ENCODE data around the gene LINGO3. TPM values are rescaled to one million over a fixed set of nuclear protein-coding genes. Genes with fewer than 3 reads are reported as not detected.
A peak's percentile ranks its signal among the peaks of the same experiment; 100 is the strongest.

The LINGO3 gene
- total RNA-seq, 1 donor from 2014 or later, result 0.82 TPM

GRCh38 chr19:2270157-2270422, 37.9 kb downstream of the LINGO3 start:
- peak in 1 of 2 donors; percentile 61 for DNase-seq (ENCODE audit: low spot score in 2 of 2)
- FAIRE-seq, result no peak

- FAIRE-seq, result no peak
- DNase-seq (ENCODE audit: low spot score in 2 of 2), result peak; percentile 100
Measured at GRCh38 chr19:2269244-2270156, 38.5 kb downstream of the LINGO3 start.

- no peak for FAIRE-seq
- no peak for DNase-seq (ENCODE audit: low spot score in 2 of 2)
Measured at GRCh38 chr19:2268861-2269243, 39.1 kb downstream of the LINGO3 start.

GRCh38 chr19:2268480-2268830, 39.5 kb downstream of the LINGO3 start:
- FAIRE-seq (no peak), DNase-seq (ENCODE audit: low spot score in 2 of 2) (no peak)

- no peak for FAIRE-seq
- DNase-seq (ENCODE audit: low spot score in 2 of 2), result no peak
Measured at GRCh38 chr19:2266183-2266993, 41.6 kb downstream of the LINGO3 start.

GRCh38 chr19:2261438-2262172, 46.3 kb downstream of the LINGO3 start:
- FAIRE-seq, result no peak
- no peak for DNase-seq (ENCODE audit: low spot score in 2 of 2)

GRCh38 chr19:2260341-2260805, 47.6 kb downstream of the LINGO3 start:
- no peak for FAIRE-seq
- DNase-seq (ENCODE audit: low spot score in 2 of 2), result no peak

- FAIRE-seq (no peak), DNase-seq (ENCODE audit: low spot score in 2 of 2) (no peak)
Measured at GRCh38 chr19:2259336-2259735, 48.6 kb downstream of the LINGO3 start.

Other genes starting within 250 kb of the LINGO3 start
- 9.4 TPM for gene MOB3A, start 211.8 kb downstream of the LINGO3 start, total RNA-seq
- gene IZUMO4, start 211.2 kb downstream of the LINGO3 start, total RNA-seq, result 2.9 TPM
- gene AP3D1, start 156.6 kb downstream of the LINGO3 start, total RNA-seq, result 58.3 TPM
- gene DOT1L, start 144.2 kb downstream of the LINGO3 start, total RNA-seq, result 4.1 TPM
- gene PLEKHJ1, start 71.8 kb downstream of the LINGO3 start, total RNA-seq, result 40.8 TPM
- 23.2 TPM for gene SF3A2, start 71.3 kb downstream of the LINGO3 start, total RNA-seq
- 0.82 TPM for gene AMH, start 58.8 kb downstream of the LINGO3 start, total RNA-seq
- 2.0 TPM for gene JSRP1, start 51.7 kb downstream of the LINGO3 start, total RNA-seq
- under 0.01 TPM for gene PEAK3, start 26.0 kb downstream of the LINGO3 start, total RNA-seq
- 97.4 TPM for gene LSM7, start 20.4 kb upstream of the LINGO3 start, total RNA-seq
- gene SPPL2B, start 20.5 kb upstream of the LINGO3 start, total RNA-seq, result 16.3 TPM
- 0.41 TPM for gene TMPRSS9, start 52.1 kb upstream of the LINGO3 start, total RNA-seq
- gene TIMM13, start 119.4 kb upstream of the LINGO3 start, total RNA-seq, result 18.3 TPM
- 46.9 TPM for gene LMNB2, start 148.8 kb upstream of the LINGO3 start, total RNA-seq
- 1.2 TPM for gene GADD45B, start 168.0 kb upstream of the LINGO3 start, total RNA-seq